HuH-7.5 (cell line): ENCODE results near the gene ARHGAP44.

ENCODE experiments used
- DNase-seq: peaks from one replicate; pipeline ENCODE4 v3.0.0; 2011; ENCODE audit warnings: low spot score

Gene ARHGAP44

GRCh38 chr17:12900474-12900873 lies 111.2 kb downstream of the ARHGAP44 start:
- DNase-seq: no peak

- DNase-seq: no peak
Observed at GRCh38 chr17:12902046-12902445, 112.7 kb downstream of the ARHGAP44 start.

DNA sequence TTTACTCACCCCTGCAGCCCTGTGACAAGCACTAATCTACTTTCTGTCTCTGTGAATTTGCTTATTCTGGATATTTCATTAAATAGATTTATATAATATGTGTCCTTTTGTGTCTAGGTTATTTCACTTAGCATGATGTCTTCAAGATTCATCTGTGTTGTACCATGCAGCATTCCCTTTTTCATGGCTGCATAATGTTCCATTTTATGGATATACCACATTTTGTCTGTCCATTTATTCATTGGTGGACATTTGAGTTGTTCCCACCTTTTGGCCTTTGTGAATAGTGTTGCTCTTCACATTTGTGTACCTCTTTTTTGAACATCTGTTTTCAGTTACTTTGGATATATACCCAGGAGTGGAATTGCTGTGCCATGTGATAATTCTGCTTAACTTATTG lies 118.2 kb downstream of the ARHGAP44 start:
- DNase-seq: no peak

- no peak for DNase-seq
Observed at GRCh38 chr17:12909046-12909445, 119.7 kb downstream of the ARHGAP44 start.

DNA sequence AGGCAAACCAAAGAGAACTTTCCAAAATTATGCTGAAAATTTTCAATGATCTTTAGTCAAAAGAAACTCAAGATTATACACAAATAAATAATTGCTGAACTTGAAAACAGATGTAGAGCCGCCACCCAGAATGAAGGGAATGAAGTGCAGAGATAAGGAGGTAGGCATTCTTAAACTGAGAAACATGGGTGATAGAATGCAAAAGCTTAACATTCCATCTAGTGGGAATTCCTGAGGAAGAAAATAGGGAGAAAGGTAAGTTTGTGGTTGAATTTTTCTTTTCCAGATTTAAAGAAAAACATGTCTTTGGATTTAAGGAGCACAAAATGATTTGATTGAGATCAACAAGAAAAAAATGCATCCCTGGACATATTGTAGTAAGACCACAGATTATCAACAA lies 120.2 kb downstream of the ARHGAP44 start:
- DNase-seq: no peak

- DNase-seq: no peak
Observed at GRCh38 chr17:12911239-12911638, 121.9 kb downstream of the ARHGAP44 start.

- DNase-seq: no peak
Observed at GRCh38 chr17:12917399-12917798, 128.1 kb downstream of the ARHGAP44 start.

- DNase-seq: no peak
Observed at GRCh38 chr17:12918142-12918541, 128.8 kb downstream of the ARHGAP44 start.

GRCh38 chr17:12922120-12922519 lies 132.8 kb downstream of the ARHGAP44 start:
- no peak for DNase-seq

DNA sequence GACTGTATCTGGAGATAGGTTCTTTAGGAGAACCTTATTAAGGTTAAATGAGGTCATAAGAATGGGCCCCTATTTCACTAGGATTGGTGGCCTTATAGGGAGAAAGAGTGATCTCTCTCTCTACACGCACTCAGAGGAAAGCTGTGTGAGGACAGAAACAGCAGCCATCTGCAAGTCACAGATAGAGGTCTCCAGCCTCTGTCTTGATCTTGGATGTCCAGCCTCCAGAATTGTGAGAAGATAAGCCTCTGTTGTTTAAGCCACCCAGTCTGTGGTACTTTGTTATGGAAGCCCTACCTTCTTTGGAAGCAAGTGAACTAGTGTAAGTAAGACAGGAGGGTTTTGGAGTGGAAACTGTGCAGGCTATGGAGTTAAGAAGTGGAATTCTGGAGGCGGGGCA lies 135.3 kb downstream of the ARHGAP44 start:
- no peak for DNase-seq

DNA sequence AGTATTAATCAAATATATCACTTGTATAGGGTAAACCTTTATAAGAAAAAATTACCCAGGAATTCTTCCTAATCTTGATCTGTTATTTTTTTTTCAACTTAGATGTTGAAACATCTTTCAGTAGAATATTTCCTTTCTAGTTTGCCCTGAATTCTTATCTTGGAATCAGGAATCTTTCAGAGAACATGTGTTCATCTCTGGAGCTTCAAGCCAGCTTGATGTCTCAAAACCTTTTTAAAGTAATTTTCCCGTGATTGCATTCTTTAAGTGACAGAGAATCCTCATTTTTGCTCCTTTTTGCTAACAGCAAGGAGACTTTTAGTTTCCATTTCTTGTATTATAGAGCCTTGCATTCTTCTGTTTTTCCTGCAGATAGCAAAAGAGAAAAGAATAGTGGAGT lies 137.7 kb downstream of the ARHGAP44 start:
- DNase-seq: no peak

DNA sequence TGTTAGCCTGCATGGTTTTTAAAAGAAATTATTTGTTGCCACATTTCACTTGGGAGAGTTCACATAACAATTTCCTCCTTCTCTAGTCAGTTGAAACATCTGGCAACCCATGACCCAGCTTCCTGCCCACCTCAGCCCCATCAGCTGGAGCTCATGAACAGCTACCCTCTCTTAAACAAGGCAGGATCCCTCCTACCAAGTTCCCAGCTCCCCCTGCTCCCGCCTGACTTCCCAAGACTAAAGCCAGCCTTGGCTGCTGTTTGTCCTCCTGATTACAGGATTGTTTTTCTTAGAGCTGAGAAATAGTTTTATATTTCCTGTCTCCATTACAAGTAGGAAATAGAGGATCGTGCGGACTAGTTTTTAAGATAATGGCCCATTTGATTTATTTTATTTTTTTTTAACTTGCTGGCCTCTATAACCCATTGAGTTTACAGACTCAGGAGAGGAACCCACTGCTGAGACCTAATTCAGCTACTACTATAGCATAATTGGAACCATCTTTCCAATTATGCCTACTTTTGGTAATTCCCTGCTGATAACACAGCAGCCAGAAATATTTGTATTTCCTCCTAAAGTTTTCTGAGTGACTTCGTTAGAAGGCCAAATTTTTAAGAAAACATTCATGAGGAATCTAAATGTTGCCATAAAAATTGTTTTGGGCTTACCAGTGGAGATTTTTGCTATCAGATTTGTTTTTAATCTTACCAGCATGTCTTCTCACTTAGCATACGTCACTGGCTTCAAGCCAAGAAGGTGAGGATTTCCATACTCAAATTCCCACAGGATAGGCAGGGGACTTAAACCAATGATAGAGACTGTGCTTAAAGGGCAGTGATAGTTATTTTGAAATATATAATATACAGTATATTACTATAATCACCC lies 138.5 kb downstream of the ARHGAP44 start:
- DNase-seq: no peak

- DNase-seq: no peak
Observed at GRCh38 chr17:12928736-12929135, 139.4 kb downstream of the ARHGAP44 start.

DNA sequence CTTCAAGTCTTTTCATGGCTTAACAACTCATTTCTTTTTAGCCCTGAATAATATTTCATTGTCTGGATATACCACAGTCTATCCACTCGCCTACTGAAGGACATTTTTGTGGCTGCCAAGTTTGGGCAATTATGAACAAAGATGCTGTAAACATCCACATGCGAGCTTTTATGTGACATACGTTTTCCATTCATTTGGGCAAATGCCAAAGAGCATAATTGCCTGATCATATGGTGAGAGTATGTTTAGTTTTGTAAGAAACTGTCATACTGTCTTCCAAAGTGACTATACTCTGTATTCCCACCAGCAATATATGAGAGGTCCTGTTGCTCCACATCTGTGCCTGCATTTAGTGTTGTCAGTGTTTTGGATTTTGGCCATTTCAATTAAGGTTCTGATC lies 147.2 kb downstream of the ARHGAP44 start:
- DNase-seq: no peak

DNA sequence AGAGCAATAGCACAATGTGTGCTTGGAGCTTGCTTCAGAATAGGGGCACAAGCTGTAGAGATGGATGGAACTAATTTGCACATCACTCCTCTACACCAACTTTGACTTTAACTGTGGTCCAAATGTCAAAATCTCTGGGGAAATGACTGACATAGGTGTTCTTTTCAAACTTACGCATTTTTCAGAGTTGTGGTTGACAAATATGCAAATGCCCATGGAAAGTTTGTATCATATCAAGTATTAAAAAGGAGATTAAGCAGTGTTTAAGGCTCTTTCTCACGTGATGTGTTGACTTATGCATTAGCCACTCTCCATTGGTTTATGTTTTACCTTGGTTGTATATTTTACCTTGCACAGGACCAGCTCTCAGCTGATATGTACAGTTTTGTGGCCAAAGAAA lies 151.4 kb downstream of the ARHGAP44 start:
- no peak for DNase-seq

DNA sequence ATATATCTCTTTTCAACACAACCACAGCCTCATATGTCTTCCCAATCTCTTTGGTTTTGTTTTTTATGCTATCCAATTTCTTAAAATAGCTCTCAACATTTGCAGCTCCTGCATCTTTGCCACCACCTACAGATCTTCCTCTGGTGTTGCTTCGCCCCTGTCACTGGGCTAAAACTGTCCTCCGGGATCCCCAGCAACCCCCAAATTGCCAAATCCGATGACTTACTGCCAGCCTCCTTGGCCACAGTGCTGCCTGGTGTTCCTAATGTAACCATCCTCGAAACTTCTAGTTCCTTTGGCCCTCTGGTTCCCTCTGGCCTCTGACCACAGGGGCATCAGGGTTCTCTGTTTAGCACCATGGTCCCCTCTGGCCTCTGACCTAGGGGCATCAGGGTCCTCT lies 157.7 kb downstream of the ARHGAP44 start:
- no peak for DNase-seq

- no peak for DNase-seq
Observed at GRCh38 chr17:12952012-12952411, 162.7 kb downstream of the ARHGAP44 start.

- no peak for DNase-seq
Observed at GRCh38 chr17:12953156-12953555, 163.9 kb downstream of the ARHGAP44 start.

DNA sequence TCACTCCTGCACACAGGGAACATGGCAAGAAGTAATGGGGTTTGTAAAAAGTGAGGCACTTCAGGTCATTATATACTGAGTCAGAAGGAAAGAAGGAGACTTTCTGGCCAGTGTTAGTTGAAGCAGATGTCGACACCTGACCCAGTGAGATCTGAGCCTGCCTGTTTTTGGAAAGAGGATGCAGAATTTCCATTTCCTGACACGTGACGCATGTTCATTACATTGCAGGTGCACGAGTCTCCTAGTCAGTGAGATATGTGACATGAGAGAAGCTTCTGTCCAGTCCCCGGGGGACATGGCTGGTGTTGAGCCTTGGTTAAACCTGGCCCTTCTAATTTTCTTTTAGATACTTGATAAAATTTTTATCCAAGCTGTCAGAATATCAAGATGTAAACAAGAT lies 166.2 kb downstream of the ARHGAP44 start:
- no peak for DNase-seq

GRCh38 chr17:12958786-12959185 lies 169.5 kb downstream of the ARHGAP44 start:
- DNase-seq: no peak

DNA sequence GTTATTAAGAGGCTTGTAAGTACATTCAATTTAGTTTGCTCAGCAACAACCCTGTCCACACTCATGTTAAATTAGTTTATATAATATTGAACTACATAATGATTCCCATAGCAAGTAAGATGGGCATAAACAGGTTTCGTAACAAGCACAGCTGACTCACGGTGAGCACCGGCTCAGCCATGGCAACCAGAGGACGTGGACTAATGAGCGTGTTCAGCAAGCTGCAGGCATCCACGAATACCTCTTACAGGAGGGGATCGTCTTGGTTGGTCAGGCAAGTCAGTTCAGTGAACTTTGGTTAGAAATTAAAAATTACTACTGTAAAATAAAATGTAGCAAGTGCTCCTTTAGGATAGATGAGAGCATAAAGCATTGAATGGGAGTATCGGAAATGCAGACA lies 170.1 kb downstream of the ARHGAP44 start:
- DNase-seq: no peak

- no peak for DNase-seq
Observed at GRCh38 chr17:12961655-12962054, 172.4 kb downstream of the ARHGAP44 start.

DNA sequence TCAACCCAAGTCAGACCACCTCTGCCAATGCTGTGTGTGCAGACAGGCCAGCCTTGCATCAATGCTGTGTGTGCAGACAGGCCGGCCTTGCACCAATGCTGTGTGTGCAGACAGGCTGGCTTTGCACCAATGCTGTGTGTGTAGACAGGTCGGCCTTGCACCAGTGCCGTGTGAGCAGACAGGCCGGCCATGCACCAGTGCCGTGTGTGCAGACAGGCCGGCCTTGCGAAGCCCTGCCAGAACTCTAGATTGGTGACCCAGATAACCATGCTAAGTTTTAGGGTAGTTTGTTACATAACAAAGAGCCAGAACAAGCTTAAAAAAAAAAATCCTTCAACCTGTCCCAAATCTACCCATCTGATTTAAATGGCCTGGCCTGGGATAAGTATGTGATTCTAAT lies 174.2 kb downstream of the ARHGAP44 start:
- DNase-seq: no peak

- no peak for DNase-seq
Observed at GRCh38 chr17:12964162-12964561, 174.9 kb downstream of the ARHGAP44 start.
